ENCODE data around the gene FAM83F. TPM values are rescaled to one million over a fixed set of nuclear protein-coding genes. Genes with fewer than 3 reads are reported as not detected.

Gene FAM83F
- total RNA-seq, 1 experiment from 2014 or later: 33.1 TPM

DNA sequence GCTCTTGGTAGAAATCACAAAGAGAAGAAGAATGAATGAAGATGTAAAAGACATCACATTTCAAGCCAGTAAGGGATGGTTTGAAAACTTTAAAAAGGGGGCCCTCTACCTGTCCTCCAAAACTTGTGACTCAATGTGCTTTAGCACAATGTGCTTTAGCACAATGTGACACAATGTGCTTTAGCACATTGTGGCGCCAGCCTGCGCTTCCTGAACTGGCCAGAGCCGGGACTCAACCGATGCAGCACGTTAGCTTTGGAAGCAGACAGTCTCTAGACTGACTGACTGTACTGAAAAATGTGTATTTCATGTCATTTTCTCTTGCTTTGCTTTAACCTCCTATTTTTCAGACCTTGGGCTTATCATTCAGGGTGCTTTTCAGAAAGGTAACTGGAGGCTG, 63.5 kb downstream of the FAM83F start:
- Mint-ChIP-seq H3K4me3 (ENCODE audit: unreplicated experiment) (no peak overlapping the region), H3K9me3 (ENCODE audit: unreplicated experiment) (no peaks in the 10 kb centered on the region), H3K4me1 (ENCODE audit: insufficient read depth, unreplicated experiment) (peaks cover 24% of the 10 kb centered on the region), H3K27ac (ENCODE audit: low read depth, unreplicated experiment) (no peak overlapping the region), H3K27me3 (ENCODE audit: insufficient read depth, unreplicated experiment) (no peaks in the 10 kb centered on the region), H3K36me3 (ENCODE audit: insufficient read depth, unreplicated experiment) (peaks cover 7% of the 10 kb centered on the region)
- no peak for DNase-seq (ENCODE audit: unreplicated experiment)
- TF ChIP-seq, protein P1, sequence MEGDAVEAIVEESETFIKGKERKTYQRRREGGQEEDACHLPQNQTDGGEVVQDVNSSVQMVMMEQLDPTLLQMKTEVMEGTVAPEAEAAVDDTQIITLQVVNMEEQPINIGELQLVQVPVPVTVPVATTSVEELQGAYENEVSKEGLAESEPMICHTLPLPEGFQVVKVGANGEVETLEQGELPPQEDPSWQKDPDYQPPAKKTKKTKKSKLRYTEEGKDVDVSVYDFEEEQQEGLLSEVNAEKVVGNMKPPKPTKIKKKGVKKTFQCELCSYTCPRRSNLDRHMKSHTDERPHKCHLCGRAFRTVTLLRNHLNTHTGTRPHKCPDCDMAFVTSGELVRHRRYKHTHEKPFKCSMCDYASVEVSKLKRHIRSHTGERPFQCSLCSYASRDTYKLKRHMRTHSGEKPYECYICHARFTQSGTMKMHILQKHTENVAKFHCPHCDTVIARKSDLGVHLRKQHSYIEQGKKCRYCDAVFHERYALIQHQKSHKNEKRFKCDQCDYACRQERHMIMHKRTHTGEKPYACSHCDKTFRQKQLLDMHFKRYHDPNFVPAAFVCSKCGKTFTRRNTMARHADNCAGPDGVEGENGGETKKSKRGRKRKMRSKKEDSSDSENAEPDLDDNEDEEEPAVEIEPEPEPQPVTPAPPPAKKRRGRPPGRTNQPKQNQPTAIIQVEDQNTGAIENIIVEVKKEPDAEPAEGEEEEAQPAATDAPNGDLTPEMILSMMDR (IDR thresholded peaks at IDR 0.05; ENCODE audit: unreplicated experiment): no peak
- intact Hi-C loops (cut with micrococcal nuclease): no loop called here
- ChIA-PET CTCF (interaction anchor here (0.5 kb wide), 1 partner anchor 13 kb away, joined by 3 read pairs; no protein-coding TSS in a partner anchor), POLR2A (no interaction called here)
- no TSS peak for BruUV-seq (replicated peaks)

DNA sequence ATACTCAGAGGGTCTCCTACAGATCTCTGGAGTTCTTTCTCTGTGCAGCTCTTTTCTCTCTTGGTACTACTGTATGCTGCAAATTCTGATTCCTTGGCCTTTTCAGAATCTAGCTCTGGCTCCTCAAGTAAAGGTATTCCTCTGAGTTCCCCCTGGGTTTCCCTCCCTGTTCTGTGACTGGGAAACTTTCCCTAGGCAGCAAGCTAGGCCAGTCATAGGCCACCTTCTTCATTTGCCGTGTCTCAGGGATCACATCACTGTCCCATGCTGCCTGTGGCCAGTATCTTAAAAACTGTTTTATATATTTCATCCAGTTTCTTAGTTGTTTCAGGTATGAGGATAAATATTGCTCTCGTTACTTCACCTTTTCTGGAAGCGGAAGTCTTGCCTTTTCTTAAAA, 71.2 kb downstream of the FAM83F start:
- Mint-ChIP-seq H3K27ac (ENCODE audit: low read depth, unreplicated experiment) (no peak overlapping the region), H3K27me3 (ENCODE audit: insufficient read depth, unreplicated experiment) (no peaks in the 10 kb centered on the region), H3K9me3 (ENCODE audit: unreplicated experiment) (no peaks in the 10 kb centered on the region), H3K4me3 (ENCODE audit: unreplicated experiment) (no peak overlapping the region), H3K36me3 (ENCODE audit: insufficient read depth, unreplicated experiment) (no peaks in the 10 kb centered on the region), H3K4me1 (ENCODE audit: insufficient read depth, unreplicated experiment) (no peaks in the 10 kb centered on the region)
- BruUV-seq (replicated peaks): no TSS peak
- TF ChIP-seq, protein P1 (IDR thresholded peaks at IDR 0.05; ENCODE audit: unreplicated experiment): no peak
- ChIA-PET CTCF (interaction anchor here (0.5 to 0.7 kb wide), 2 partner anchors 551 to 1984 kb away, joined by 3 to 5 read pairs; no protein-coding TSS in a partner anchor), POLR2A (interaction anchor here (0.7 to 2.1 kb wide), 2 partner anchors 21 to 280 kb away, joined by 4 to 8 read pairs; no protein-coding TSS in a partner anchor)
- no peak for DNase-seq (ENCODE audit: unreplicated experiment)
- intact Hi-C loops (cut with micrococcal nuclease): no loop called here

DNA sequence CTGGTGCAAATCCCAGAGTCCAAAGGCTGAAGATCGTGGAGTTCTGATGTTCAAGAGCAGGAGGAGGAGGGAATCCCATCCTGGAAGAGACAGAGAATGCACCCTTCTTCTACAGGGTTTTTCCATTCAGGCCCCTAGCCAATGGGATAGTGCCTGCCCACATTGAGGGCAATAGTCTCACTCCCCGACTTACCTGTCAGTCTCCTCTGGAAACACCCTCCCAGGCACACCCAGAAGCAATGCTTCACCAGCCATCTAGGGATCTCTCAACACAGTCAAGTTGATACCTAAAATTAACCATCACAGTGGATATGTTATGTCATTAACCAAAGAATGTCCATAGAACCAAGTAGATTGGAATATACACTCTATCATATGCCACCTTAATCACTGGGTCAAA, 72.9 kb downstream of the FAM83F start:
- POLR2A ChIA-PET: no interaction called here
- no peak overlapping the region for H3K4me3 Mint-ChIP-seq (ENCODE audit: unreplicated experiment)
- H3K36me3 Mint-ChIP-seq (ENCODE audit: insufficient read depth, unreplicated experiment): no peaks in the 10 kb centered on the region
- DNase-seq (ENCODE audit: unreplicated experiment): no peak
- no TSS peak for BruUV-seq (replicated peaks)
- no peak overlapping the region for H3K27ac Mint-ChIP-seq (ENCODE audit: low read depth, unreplicated experiment)
- intact Hi-C loops (cut with micrococcal nuclease): no loop called here
- H3K27me3 Mint-ChIP-seq (ENCODE audit: insufficient read depth, unreplicated experiment): no peaks in the 10 kb centered on the region
- H3K4me1 Mint-ChIP-seq (ENCODE audit: insufficient read depth, unreplicated experiment): no peaks in the 10 kb centered on the region
- CTCF ChIA-PET: no interaction called here
- no peaks in the 10 kb centered on the region for H3K9me3 Mint-ChIP-seq (ENCODE audit: unreplicated experiment)
- TF ChIP-seq, protein P1 (IDR thresholded peaks at IDR 0.05; ENCODE audit: unreplicated experiment): no peak

DNA sequence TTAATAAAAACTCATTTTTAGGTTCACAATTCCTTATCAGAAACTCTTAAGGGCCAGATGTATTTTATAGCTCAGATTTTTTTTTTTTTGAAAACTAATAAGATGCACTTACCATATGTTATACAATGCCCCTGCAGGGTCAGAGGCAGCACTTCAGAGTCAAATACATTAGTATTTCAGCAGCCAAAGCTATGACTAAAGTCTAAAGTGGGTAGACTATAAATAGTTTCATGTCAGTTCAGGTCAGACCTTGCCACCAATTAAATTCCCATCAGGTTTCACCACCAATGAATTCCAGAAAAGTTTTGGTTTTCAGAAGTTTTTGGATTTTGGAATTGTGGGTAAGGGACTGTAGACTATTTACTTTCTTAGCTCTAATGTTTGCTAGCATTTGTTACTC, 75.9 kb downstream of the FAM83F start:
- TF ChIP-seq, protein P1 (IDR thresholded peaks at IDR 0.05; ENCODE audit: unreplicated experiment): no peak
- Mint-ChIP-seq H3K27me3 (ENCODE audit: insufficient read depth, unreplicated experiment) (no peaks in the 10 kb centered on the region), H3K27ac (ENCODE audit: low read depth, unreplicated experiment) (no peak overlapping the region), H3K9me3 (ENCODE audit: unreplicated experiment) (no peaks in the 10 kb centered on the region), H3K36me3 (ENCODE audit: insufficient read depth, unreplicated experiment) (no peaks in the 10 kb centered on the region), H3K4me3 (ENCODE audit: unreplicated experiment) (no peak overlapping the region), H3K4me1 (ENCODE audit: insufficient read depth, unreplicated experiment) (no peaks in the 10 kb centered on the region)
- POLR2A ChIA-PET: interaction anchor here (0.6 to 2.2 kb wide), 7 partner anchors 15 to 162 kb away, joined by 3 to 9 read pairs (median 4); partner anchors contain the start of gene TNRC6B
- intact Hi-C loops (cut with micrococcal nuclease): no loop called here
- CTCF ChIA-PET: interaction anchor here (0.6 kb wide), 1 partner anchor 157 kb away, joined by 4 read pairs; no protein-coding TSS in a partner anchor
- no peak for DNase-seq (ENCODE audit: unreplicated experiment)
- BruUV-seq (replicated peaks): no TSS peak

Measured in MCF 10A (cell line).